HepG2 (cell line): ENCODE measurements around the gene CYLC2. TPM values are rescaled to one million over a fixed set of nuclear protein-coding genes. Genes with fewer than 3 reads are reported as not detected.

ENCODE experiments used
- ATAC-seq: fragments of 200-7000 bp; cut with Tn5 transposase; 3 replicates; pipeline ENCODE4 v1.9.1; 2020; ENCODE audit warnings: mild to moderate bottlenecking, moderate library complexity
- BruUV-seq: library from RNA; stranded (reverse); fragments of 400-500 nt; replicated peaks from 2 replicates; lab custom pipeline; 2021; lab: Mats Ljungman, UMichigan
- CTCF ChIA-PET: fragments of 300-600 bp; formaldehyde crosslinking; extraction: SDS; loops from one replicate; lab custom pipeline; 2021; ENCODE audit warnings: low total read pairs, inconsistent platforms, low intra/inter-chr PET ratio; lab: Yijun Ruan, JAX
- POLR2A ChIA-PET: fragments of 350-600 bp; sonication (Branson Sonifier 250); formaldehyde crosslinking; loops from one replicate; lab custom pipeline; 2020; ENCODE audit warnings: antibody characterized with exemption, inconsistent platforms; lab: Yijun Ruan, JAX
- DNase-seq: peaks from one replicate; pipeline ENCODE4 v3.0.0-alpha.2; 2015; ENCODE audit warnings: low spot score
- FAIRE-seq: peaks from 3 replicates; lab custom pipeline; 2011; peaks lifted over from hg19 to GRCh38; lab: Jason Lieb, UNC
- H2AFZ ChIP-seq: one replicate; pipeline ENCODE4 v1.6.1; 2011; ENCODE audit warnings: low read length, inconsistent platforms
- H3K27ac ChIP-seq: fragments of 300-600 bp; 3 replicates; pipeline ENCODE4 v1.8.0; 2011; ENCODE audit warnings: mixed run types, mild to moderate bottlenecking, mixed read lengths, low read length, inconsistent platforms; ENCODE audit not compliant: insufficient read depth; ENCODE audit errors: extremely low read length
- H3K27me3 ChIP-seq, 2 experiments: fragments of 200-600 bp in 1 of 2; 2 replicates in 1 of 2; 3 replicates in 1 of 2; pipeline versions ENCODE4 v1.6.0 to v1.8.0; 2011; ENCODE audit warnings: low read length in 2 of 2, mild to moderate bottlenecking in 2 of 2, moderate library complexity in 2 of 2, inconsistent platforms in 1 of 2; ENCODE audit not compliant: insufficient read depth in 2 of 2, control insufficient read depth in 1 of 2
- H3K36me3 ChIP-seq, 2 experiments: fragments of 200-600 bp in 1 of 2; replicated peaks in 1 of 2; 2 replicates in 1 of 2; 3 replicates in 1 of 2; pipeline versions ENCODE4 v1.5.1 to v1.8.0; 2011; ENCODE audit warnings: low read length in 2 of 2, inconsistent platforms in 1 of 2; ENCODE audit not compliant: insufficient read depth in 2 of 2, control insufficient read depth in 1 of 2
- H3K4me1 ChIP-seq: 2 replicates; pipeline ENCODE4 v1.5.1; 2012; ENCODE audit warnings: low read length, inconsistent platforms; ENCODE audit not compliant: insufficient read depth
- H3K4me2 ChIP-seq: 2 replicates; pipeline ENCODE4 v1.6.0; 2011; ENCODE audit warnings: low read depth, low read length, inconsistent platforms
- H3K4me3 ChIP-seq, 3 experiments: fragments of 200-600 bp in 1 of 3; sonication (generic), shearing (Covaris generic) in 1 of 3; replicated peaks in 1 of 3; 2 replicates each; pipeline ENCODE4 v1.5.1; 2011 to 2016; ENCODE audit warnings: low read length in 3 of 3, inconsistent platforms in 2 of 3, low read depth in 2 of 3, mild to moderate bottlenecking in 2 of 3, control low read depth in 1 of 3, mixed read lengths in 1 of 3; ENCODE audit not compliant: insufficient read depth in 1 of 3
- H3K79me2 ChIP-seq: one replicate; pipeline ENCODE4 v1.6.1; 2011; ENCODE audit warnings: low read length, inconsistent platforms; ENCODE audit not compliant: insufficient read depth
- H3K9ac ChIP-seq: 2 replicates; pipeline ENCODE4 v1.6.0; 2011; ENCODE audit warnings: mild to moderate bottlenecking, low read depth, low read length, inconsistent platforms; ENCODE audit not compliant: insufficient read depth
- H3K9me3 ChIP-seq: 2 replicates; pipeline ENCODE4 v1.5.1; 2012; ENCODE audit warnings: mild to moderate bottlenecking, low read length
- H4K20me1 ChIP-seq: 2 replicates; pipeline ENCODE4 v1.6.0; 2011; ENCODE audit warnings: inconsistent platforms, mild to moderate bottlenecking, low read length, moderate library complexity; ENCODE audit not compliant: insufficient read depth
- ARNT ChIP-seq: fragments of 450-650 bp; IDR thresholded peaks from 2 replicates; pipeline ENCODE4 v1.6.1; 2017
- FOXK1 ChIP-seq: sonication (generic); formaldehyde crosslinking; IDR thresholded peaks from 2 replicates; pipeline ENCODE4 v1.4.0; 2020; ENCODE audit warnings: low read depth, missing genetic modification reagents, borderline replicate concordance
- JUND ChIP-seq: sonication (generic); formaldehyde crosslinking; IDR thresholded peaks from 2 replicates; pipeline ENCODE4 v1.8.0; 2022; ENCODE audit warnings: mild to moderate bottlenecking, missing genetic modification reagents
- MAF1 ChIP-seq: sonication (generic); formaldehyde crosslinking; IDR thresholded peaks from 2 replicates; pipeline ENCODE4 v1.5.0; 2020; ENCODE audit warnings: missing genetic modification reagents, borderline replicate concordance
- MATR3 ChIP-seq: sonication (generic); formaldehyde crosslinking; IDR thresholded peaks from 2 replicates; pipeline ENCODE4 v1.4.0; 2020; ENCODE audit warnings: missing genetic modification reagents
- NR2C2 ChIP-seq: sonication (generic); formaldehyde crosslinking; IDR thresholded peaks from 2 replicates; pipeline ENCODE4 v1.4.0; 2020; ENCODE audit warnings: missing genetic modification reagents, mild to moderate bottlenecking, moderate library complexity, borderline replicate concordance
- THAP7 ChIP-seq: sonication (generic); formaldehyde crosslinking; IDR thresholded peaks from 2 replicates; pipeline ENCODE4 v1.8.1; 2023; ENCODE audit warnings: mild to moderate bottlenecking, missing genetic modification reagents
- THRA ChIP-seq: sonication (generic); formaldehyde crosslinking; IDR thresholded peaks from 2 replicates; pipeline ENCODE4 v1.4.0; 2020; ENCODE audit warnings: missing genetic modification reagents, borderline replicate concordance
- ZFP82 ChIP-seq: sonication (generic); formaldehyde crosslinking; IDR thresholded peaks from 2 replicates; pipeline ENCODE4 v1.5.1; 2020; ENCODE audit warnings: mild to moderate bottlenecking, missing genetic modification reagents, borderline replicate concordance
- ZFP90 ChIP-seq: sonication (generic); formaldehyde crosslinking; IDR thresholded peaks from 2 replicates; pipeline ENCODE4 v1.8.0; 2022; ENCODE audit warnings: missing genetic modification reagents, mild to moderate bottlenecking, inconsistent platforms, borderline replicate concordance
- ZNF160 ChIP-seq: sonication (generic); formaldehyde crosslinking; IDR thresholded peaks from 2 replicates; pipeline ENCODE4 v1.8.0; 2022; ENCODE audit warnings: mild to moderate bottlenecking, inconsistent platforms, missing genetic modification reagents
- ZNF484 ChIP-seq: sonication (generic); formaldehyde crosslinking; IDR thresholded peaks from 2 replicates; pipeline ENCODE4 v1.5.1; 2020; ENCODE audit warnings: mild to moderate bottlenecking, low read depth, missing genetic modification reagents, borderline replicate concordance
- ZNF713 ChIP-seq: sonication (generic); formaldehyde crosslinking; IDR thresholded peaks from 2 replicates; pipeline ENCODE4 v1.4.0; 2020; ENCODE audit warnings: mild to moderate bottlenecking, missing genetic modification reagents
- ZNF782 ChIP-seq: sonication (generic); formaldehyde crosslinking; IDR thresholded peaks from 2 replicates; pipeline ENCODE4 v1.4.0; 2020; ENCODE audit warnings: missing genetic modification reagents, mild to moderate bottlenecking, borderline replicate concordance
- WGBS: methylation state at CpG from one replicate; pipeline ENCODE4 v1.1.6; 2017; ENCODE audit warnings: low lambda C conversion rate; 5-methylcytosine and 5-hydroxymethylcytosine counted together
- in situ Hi-C: cut with HindIII; loops from 2 replicates; pipeline ENCODE4 v1.10.0; 2017; ENCODE audit warnings: low pct_unique_long_range_greater_than_20kb; ENCODE audit not compliant: extremely low pct_ligation_motif_present
- intact Hi-C: fragments of 100-400 bp; cut with micrococcal nuclease; formaldehyde crosslinking; loops from one replicate; pipeline ENCODE4 v1.10.0; 2022; ENCODE audit not compliant: unreplicated experiment
- polyA plus RNA-seq, 8 experiments: library from polyadenylated mRNA; depleted of rRNA in 3 of 8; stranded (reverse) in 7 of 8; unstranded in 1 of 8; fragments of >200 nt; fragmentation: Illumina TruSeq in 4 of 8; extraction: Trizol in 4 of 8; gene quantifications; 2 replicates each; pipeline versions ENCODE4 v1.2.1 to v1.2.3, GENCODE V29; 2011 to 2016; ENCODE audit warnings: low read depth in 4 of 8, missing spikeins in 1 of 8, mixed read lengths in 1 of 8; ENCODE audit not compliant: insufficient read depth in 1 of 8
- total RNA-seq, 5 experiments: library from RNA; depleted of rRNA; stranded (reverse); fragments of >200 nt; fragmentation: Illumina TruSeq; extraction: Trizol; gene quantifications; 2 replicates each; pipeline ENCODE4 v1.2.3, GENCODE V29; 2016; ENCODE audit warnings: low read depth in 1 of 5
- TF ChIP-seq, protein P1 (sequence below): sonication (generic); formaldehyde crosslinking; IDR thresholded peaks from 2 replicates; pipeline ENCODE4 v1.5.1; 2020; ENCODE audit warnings: missing genetic modification reagents, mild to moderate bottlenecking, borderline replicate concordance
- TF ChIP-seq, protein P2 (sequence below): IDR thresholded peaks from 2 replicates; pipeline ENCODE4 v1.6.1; 2016
- TF ChIP-seq, protein P3 (sequence below), 2 experiments: sonication (generic) in 1 of 2; formaldehyde crosslinking in 1 of 2; IDR thresholded peaks; 2 replicates each; pipeline versions ENCODE4 v1.5.1 to v1.6.1; 2011 to 2020; ENCODE audit warnings: borderline replicate concordance in 1 of 2, low read depth in 1 of 2, low read length in 1 of 2, mild to moderate bottlenecking in 1 of 2, missing genetic modification reagents in 1 of 2, moderate library complexity in 1 of 2

CYLC2 gene
- total and polyA plus RNA-seq, 2 of the 13 experiments (the other 11 are each of a cell fraction or from before 2014, with no cell fraction given) = not detected

GRCh38 chr9:102966999-102967398 is 28.1 kb upstream of the CYLC2 start (continued):
- TF ChIP-seq, protein P1, sequence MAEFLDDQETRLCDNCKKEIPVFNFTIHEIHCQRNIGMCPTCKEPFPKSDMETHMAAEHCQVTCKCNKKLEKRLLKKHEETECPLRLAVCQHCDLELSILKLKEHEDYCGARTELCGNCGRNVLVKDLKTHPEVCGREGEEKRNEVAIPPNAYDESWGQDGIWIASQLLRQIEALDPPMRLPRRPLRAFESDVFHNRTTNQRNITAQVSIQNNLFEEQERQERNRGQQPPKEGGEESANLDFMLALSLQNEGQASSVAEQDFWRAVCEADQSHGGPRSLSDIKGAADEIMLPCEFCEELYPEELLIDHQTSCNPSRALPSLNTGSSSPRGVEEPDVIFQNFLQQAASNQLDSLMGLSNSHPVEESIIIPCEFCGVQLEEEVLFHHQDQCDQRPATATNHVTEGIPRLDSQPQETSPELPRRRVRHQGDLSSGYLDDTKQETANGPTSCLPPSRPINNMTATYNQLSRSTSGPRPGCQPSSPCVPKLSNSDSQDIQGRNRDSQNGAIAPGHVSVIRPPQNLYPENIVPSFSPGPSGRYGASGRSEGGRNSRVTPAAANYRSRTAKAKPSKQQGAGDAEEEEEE (CRISPR knock-in tag) = no peak
- no peak for TF ChIP-seq ZFP82
- TF ChIP-seq MATR3 = no peak
- no peak for TF ChIP-seq MAF1 (CRISPR knock-in tag)
- no peak for TF ChIP-seq ARNT
- TF ChIP-seq ZFP90 = no peak
- TF ChIP-seq, protein P2, sequence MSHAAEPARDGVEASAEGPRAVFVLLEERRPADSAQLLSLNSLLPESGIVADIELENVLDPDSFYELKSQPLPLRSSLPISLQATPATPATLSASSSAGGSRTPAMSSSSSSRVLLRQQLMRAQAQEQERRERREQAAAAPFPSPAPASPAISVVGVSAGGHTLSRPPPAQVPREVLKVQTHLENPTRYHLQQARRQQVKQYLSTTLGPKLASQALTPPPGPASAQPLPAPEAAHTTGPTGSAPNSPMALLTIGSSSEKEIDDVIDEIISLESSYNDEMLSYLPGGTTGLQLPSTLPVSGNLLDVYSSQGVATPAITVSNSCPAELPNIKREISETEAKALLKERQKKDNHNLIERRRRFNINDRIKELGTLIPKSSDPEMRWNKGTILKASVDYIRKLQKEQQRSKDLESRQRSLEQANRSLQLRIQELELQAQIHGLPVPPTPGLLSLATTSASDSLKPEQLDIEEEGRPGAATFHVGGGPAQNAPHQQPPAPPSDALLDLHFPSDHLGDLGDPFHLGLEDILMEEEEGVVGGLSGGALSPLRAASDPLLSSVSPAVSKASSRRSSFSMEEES (CRISPR knock-in tag) = no peak
- TF ChIP-seq ZNF484 (CRISPR knock-in tag) = no peak
- no peak for TF ChIP-seq NR2C2

DNA sequence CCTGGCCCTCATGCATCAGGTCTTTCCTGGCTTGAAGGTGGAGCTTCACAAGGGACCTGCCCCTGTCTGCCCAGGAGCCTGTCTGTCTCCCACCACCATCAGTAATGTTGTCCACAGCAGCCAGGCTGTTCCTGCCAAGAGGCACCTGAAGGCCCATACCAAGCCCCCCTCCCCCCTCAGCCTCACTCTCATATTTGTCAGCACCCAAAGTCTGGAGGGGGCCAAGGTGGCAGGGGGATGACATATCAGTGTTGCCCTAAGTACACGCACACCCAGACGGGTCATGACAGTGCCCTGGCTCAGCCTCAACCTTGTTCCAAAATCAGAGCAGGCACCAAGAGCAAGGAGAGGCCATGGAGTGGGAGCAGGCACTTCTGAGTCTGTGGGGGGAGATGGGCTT is 27.2 kb upstream of the CYLC2 start:
- intact Hi-C loops = no loop called here
- no TSS peak for BruUV-seq
- Histone ChIP-seq H3K4me1 (no peaks in the 10 kb centered on the region), H3K27me3 (no peaks in the 10 kb centered on the region), H3K79me2 (no peaks in the 10 kb centered on the region), H3K4me2 (no peak overlapping the region), H3K9ac (no peak overlapping the region), H3K4me3 (no peak overlapping the region), H3K27ac (no peak overlapping the region), H3K9me3 (peaks cover 40% of the 10 kb centered on the region), H2AFZ (no peak overlapping the region), H3K36me3 (no peaks in the 10 kb centered on the region), H4K20me1 (no peaks in the 10 kb centered on the region)
- DNase-seq (no peak), FAIRE-seq (no peak), ATAC-seq (no peak)
- POLR2A ChIA-PET = no interaction called here
- CTCF ChIA-PET = no interaction called here
- WGBS = no CpG with 5 or more reads among the region's 2 CpGs
- in situ Hi-C loops = no loop called here
- no peak for TF ChIP-seq THAP7
- no peak for TF ChIP-seq THRA (CRISPR knock-in tag)
- no peak for TF ChIP-seq ZNF713
- no peak for TF ChIP-seq ZNF782
- TF ChIP-seq ZNF160 (CRISPR knock-in tag) = no peak
- TF ChIP-seq FOXK1 = no peak
- TF ChIP-seq, protein P3, sequence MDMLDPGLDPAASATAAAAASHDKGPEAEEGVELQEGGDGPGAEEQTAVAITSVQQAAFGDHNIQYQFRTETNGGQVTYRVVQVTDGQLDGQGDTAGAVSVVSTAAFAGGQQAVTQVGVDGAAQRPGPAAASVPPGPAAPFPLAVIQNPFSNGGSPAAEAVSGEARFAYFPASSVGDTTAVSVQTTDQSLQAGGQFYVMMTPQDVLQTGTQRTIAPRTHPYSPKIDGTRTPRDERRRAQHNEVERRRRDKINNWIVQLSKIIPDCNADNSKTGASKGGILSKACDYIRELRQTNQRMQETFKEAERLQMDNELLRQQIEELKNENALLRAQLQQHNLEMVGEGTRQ (IDR thresholded peaks at IDR 0.05; ENCODE audit: low read depth, low read length) = no peak
- TF ChIP-seq, protein P3 (CRISPR knock-in tag; IDR thresholded peaks at IDR 0.05; ENCODE audit: borderline replicate concordance) = no peak
- TF ChIP-seq JUND (CRISPR knock-in tag) = no peak
